OCI-LY1 (cell line): ENCODE results near the gene WWOX.

Experiments
- H2AFZ ChIP-seq: fragments of 200-600 bp; sonication (generic), shearing (Covaris generic); 2 replicates; pipeline ENCODE4 v1.6.0; 2014; ENCODE audit warnings: antibody characterized with exemption, mild to moderate bottlenecking, low read length
- H3F3A ChIP-seq: fragments of 200-600 bp; sonication (generic), shearing (Covaris generic); 2 replicates; pipeline ENCODE4 v1.6.0; 2014; ENCODE audit warnings: mild to moderate bottlenecking, antibody characterized with exemption, low read length, moderate library complexity; ENCODE audit not compliant: insufficient read depth
- H3K27ac ChIP-seq: fragments of 200-600 bp; sonication (generic); 2 replicates; pipeline ENCODE4 v1.5.1; 2014; ENCODE audit warnings: low read length, mixed run types, mild to moderate bottlenecking, low read depth; ENCODE audit not compliant: poor library complexity, severe bottlenecking
- H3K27me3 ChIP-seq: fragments of 200-600 bp; sonication (generic); 2 replicates; pipeline ENCODE4 v1.6.0; 2014; ENCODE audit warnings: antibody characterized with exemption, mild to moderate bottlenecking, low read length, moderate library complexity; ENCODE audit not compliant: insufficient read depth
- H3K36me3 ChIP-seq: fragments of 200-600 bp; sonication (generic); 2 replicates; pipeline ENCODE4 v1.6.1; 2014; ENCODE audit warnings: mild to moderate bottlenecking, antibody characterized with exemption, low read length, moderate library complexity, mixed read lengths; ENCODE audit not compliant: insufficient read depth
- H3K4me1 ChIP-seq: fragments of 200-600 bp; sonication (generic); 2 replicates; pipeline ENCODE4 v1.5.1; 2014; ENCODE audit warnings: mild to moderate bottlenecking, low read length, moderate library complexity; ENCODE audit not compliant: insufficient read depth, severe bottlenecking
- H3K4me2 ChIP-seq: fragments of 200-600 bp; sonication (generic), shearing (Covaris generic); 2 replicates; pipeline ENCODE4 v1.6.1; 2014; ENCODE audit warnings: low read length
- H3K4me3 ChIP-seq: fragments of 200-600 bp; sonication (generic); 2 replicates; pipeline ENCODE4 v1.5.1; 2014; ENCODE audit warnings: low read length, low read depth, mild to moderate bottlenecking, mixed read lengths; ENCODE audit not compliant: poor library complexity, severe bottlenecking
- H3K79me2 ChIP-seq: fragments of 200-600 bp; shearing (Covaris generic); 2 replicates; pipeline ENCODE4 v1.6.1; 2016; ENCODE audit warnings: mixed run types, low read length, mixed read lengths; ENCODE audit not compliant: insufficient read depth
- H3K9ac ChIP-seq: fragments of 200-600 bp; sonication (generic), shearing (Covaris generic); 2 replicates; pipeline ENCODE4 v1.6.1; 2014; ENCODE audit warnings: mild to moderate bottlenecking, low read length, mixed read lengths
- H3K9me2 ChIP-seq: fragments of 200-600 bp; sonication (generic), shearing (Covaris generic); 2 replicates; pipeline ENCODE4 v1.6.1; 2014; ENCODE audit warnings: low read depth, mild to moderate bottlenecking, low read length, mixed read lengths
- H3K9me3 ChIP-seq: fragments of 200-600 bp; shearing (Covaris generic); 2 replicates; pipeline ENCODE4 v1.6.1; 2014; ENCODE audit warnings: low read length, mixed read lengths
- H4K20me1 ChIP-seq: fragments of 200-600 bp; sonication (generic), shearing (Covaris generic); 2 replicates; pipeline ENCODE4 v1.6.0; 2016; ENCODE audit warnings: mild to moderate bottlenecking, low read length; ENCODE audit not compliant: insufficient read depth
- CTCF ChIP-seq: fragments of 200-600 bp; sonication (generic), shearing (Covaris generic); IDR thresholded peaks from 2 replicates; pipeline ENCODE4 v1.5.1; 2017; ENCODE audit warnings: mild to moderate bottlenecking, antibody characterized with exemption, low read length, moderate library complexity, mixed read lengths
- EZH2 ChIP-seq: fragments of 200-600 bp; sonication (generic), shearing (Covaris generic); IDR thresholded peaks from 2 replicates; pipeline ENCODE4 v1.8.0; 2017; ENCODE audit warnings: borderline replicate concordance, mixed run types, mild to moderate bottlenecking, antibody characterized with exemption, low read length, moderate library complexity, mixed read lengths

WWOX gene

DNA sequence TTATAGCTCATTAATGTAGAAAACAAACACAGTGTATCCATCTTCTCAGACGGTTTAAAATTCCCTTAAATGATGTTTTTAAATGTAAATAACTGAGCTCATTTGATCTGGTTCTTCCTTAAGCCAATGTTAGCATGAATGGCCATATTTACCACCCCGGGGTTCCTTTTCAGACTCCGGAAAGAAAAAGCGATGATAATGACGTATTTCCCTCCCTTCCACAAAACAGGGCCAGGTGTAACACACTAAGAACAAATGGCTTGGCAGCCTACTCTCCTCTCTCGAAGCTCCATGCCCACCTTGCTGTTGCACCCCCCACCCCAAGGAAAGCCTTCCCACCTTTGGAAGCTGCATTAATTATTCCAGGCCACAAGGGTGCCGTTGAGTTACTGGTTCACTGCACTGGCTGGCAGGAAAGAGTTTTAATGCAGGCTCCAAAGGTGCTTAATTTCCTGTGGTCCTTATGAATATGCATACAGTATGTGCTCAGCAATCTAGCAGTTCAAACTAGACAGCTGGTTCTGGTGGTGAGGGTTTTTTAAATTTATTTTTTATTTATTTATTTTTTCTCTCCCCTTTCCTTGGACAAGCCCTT lies 378.9 kb downstream of the WWOX start:
- no peak overlapping the region for H2AFZ ChIP-seq
- no peaks in the 10 kb centered on the region for H3F3A ChIP-seq
- no peak overlapping the region for H3K27ac ChIP-seq
- TF ChIP-seq CTCF (no peak), EZH2 (no peak)
- no peaks in the 10 kb centered on the region for H3K4me1 ChIP-seq
- no peak overlapping the region for H3K4me3 ChIP-seq
- H3K9me2 ChIP-seq: no peaks in the 10 kb centered on the region
- H3K36me3 ChIP-seq: no peaks in the 10 kb centered on the region
- H3K79me2 ChIP-seq: no peaks in the 10 kb centered on the region
- H4K20me1 ChIP-seq: no peaks in the 10 kb centered on the region
- H3K27me3 ChIP-seq: no peaks in the 10 kb centered on the region
- H3K9me3 ChIP-seq: no peaks in the 10 kb centered on the region
- H3K9ac ChIP-seq: no peak overlapping the region
- no peak overlapping the region for H3K4me2 ChIP-seq

DNA sequence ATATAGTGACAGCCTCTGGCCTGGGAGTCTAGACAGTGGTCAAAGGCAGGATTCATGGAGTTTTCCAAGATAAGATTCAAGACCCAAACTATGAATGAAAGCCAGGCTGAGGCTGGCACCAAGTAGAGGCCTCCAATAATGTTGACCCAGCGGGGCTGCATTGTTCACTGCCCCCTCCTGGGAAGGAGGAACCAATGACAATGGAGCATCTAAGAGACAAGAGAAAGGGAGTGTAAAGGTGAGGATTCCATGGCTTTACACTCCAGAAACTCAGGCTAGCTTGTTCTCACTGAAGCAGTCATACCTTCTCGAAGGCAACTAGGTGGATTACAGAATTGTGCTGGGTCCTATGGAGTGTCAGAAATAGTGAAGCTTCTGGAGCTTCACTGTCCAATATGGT lies 380.3 kb downstream of the WWOX start:
- TF ChIP-seq CTCF: no peak
- TF ChIP-seq EZH2: no peak
- H3K9ac ChIP-seq: no peak overlapping the region
- no peaks in the 10 kb centered on the region for H3F3A ChIP-seq
- H3K27me3 ChIP-seq: no peaks in the 10 kb centered on the region
- no peaks in the 10 kb centered on the region for H3K9me3 ChIP-seq
- H3K4me3 ChIP-seq: no peak overlapping the region
- H4K20me1 ChIP-seq: no peaks in the 10 kb centered on the region
- no peaks in the 10 kb centered on the region for H3K36me3 ChIP-seq
- no peaks in the 10 kb centered on the region for H3K9me2 ChIP-seq
- H3K4me1 ChIP-seq: no peaks in the 10 kb centered on the region
- H3K4me2 ChIP-seq: no peak overlapping the region
- H3K27ac ChIP-seq: no peak overlapping the region
- H3K79me2 ChIP-seq: no peaks in the 10 kb centered on the region
- no peak overlapping the region for H2AFZ ChIP-seq

DNA sequence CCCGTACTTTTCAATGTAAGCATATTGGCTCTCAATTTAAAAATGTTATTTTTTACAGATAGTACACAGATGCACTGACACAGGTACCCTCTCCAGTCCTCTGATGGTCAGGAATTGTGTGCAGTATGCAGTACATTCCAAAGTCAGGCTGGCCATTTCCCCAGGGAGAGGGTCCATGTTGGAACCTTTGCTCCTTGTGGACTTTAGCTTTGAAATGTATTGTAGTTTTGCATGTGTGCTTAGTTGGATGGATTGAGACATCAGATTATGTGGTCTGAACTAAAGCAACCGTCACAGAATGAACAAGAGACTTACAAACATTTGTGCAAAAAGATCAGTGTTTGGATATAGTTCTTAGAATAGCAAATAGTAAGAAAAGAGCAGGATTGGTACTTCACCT lies 381.1 kb downstream of the WWOX start:
- Histone ChIP-seq H3K36me3 (no peaks in the 10 kb centered on the region), H3K4me1 (no peaks in the 10 kb centered on the region), H3K4me3 (no peak overlapping the region), H3K79me2 (no peaks in the 10 kb centered on the region), H3K4me2 (no peak overlapping the region), H3K9me2 (no peaks in the 10 kb centered on the region), H3K9ac (no peak overlapping the region), H3K27ac (no peak overlapping the region), H4K20me1 (no peaks in the 10 kb centered on the region), H3K9me3 (no peaks in the 10 kb centered on the region), H3K27me3 (no peaks in the 10 kb centered on the region), H3F3A (no peaks in the 10 kb centered on the region), H2AFZ (no peak overlapping the region)
- no peak for TF ChIP-seq EZH2
- no peak for TF ChIP-seq CTCF
